Measurements from ENCODE around the gene PRKCE. TPM values are rescaled to one million over a fixed set of nuclear protein-coding genes. Genes with fewer than 3 reads are reported as not detected.

The PRKCE gene
- total RNA-seq, 1 donor from 2014 or later: 24.2 TPM

DNA sequence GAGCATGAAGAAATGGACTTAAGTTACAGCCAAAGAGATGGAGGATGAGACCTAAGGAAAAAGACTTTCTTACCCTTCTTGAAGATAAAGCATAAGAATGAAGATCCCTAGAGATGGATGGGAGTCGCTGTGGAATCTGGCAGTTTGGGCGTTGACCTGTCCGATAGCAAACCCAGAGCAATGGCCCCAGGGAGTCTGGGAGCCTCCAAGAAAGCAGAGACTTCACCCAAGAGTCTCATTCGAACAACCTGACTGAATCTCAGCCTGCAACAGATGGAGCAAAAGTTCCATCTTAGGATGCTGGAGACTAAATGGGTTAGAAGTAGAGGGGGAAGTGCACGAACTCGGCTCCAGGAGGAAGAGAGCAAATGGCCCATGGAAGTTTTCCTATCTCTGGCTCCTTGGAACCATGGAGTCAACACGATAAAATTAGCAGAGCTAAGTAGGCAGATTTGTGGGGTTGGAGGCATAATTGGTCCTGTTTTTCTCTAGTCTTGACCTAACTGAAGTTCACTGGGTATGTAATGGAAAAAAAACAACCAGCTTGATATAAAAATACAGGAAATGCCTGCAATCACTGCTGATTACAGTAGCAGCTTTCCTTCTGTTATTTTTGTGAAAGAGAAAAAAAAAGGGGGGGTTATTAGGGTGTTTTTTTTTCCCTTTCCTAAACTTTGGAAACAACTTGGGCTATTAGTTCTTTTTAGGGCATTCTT lies 467.3 kb downstream of the PRKCE start:
- DNase-seq (ENCODE audit: low spot score): no peak

DNA sequence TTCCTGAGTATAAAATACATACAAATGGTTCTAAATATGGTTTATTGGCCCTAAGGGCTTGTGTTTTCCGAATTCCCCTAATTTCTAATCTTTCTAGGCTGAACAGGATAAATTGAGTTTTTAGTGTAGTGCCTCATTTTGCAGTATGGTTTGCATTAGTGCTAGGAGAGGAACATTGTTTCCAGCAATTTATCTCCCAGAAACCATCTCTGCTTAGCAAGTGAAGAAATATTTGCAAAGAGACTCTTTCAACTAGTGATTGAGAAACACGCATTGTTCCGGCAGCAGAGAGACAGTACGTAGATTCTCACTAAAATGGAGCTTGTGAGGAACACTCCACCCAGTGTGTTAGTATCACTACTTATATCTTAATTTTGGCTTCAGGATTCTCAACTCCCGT lies 468.0 kb downstream of the PRKCE start:
- Mint-ChIP-seq H3K27me3 (ENCODE audit: unreplicated experiment) (no peaks in the 10 kb centered on the region), H3K9me3 (ENCODE audit: unreplicated experiment) (no peaks in the 10 kb centered on the region), H3K27ac (ENCODE audit: unreplicated experiment) (no peak overlapping the region), H3K36me3 (ENCODE audit: low read depth, unreplicated experiment) (no peaks in the 10 kb centered on the region), H3K4me1 (ENCODE audit: unreplicated experiment) (peaks cover 42% of the 10 kb centered on the region), H3K4me3 (ENCODE audit: unreplicated experiment) (no peak overlapping the region)
- TF ChIP-seq, protein P1, sequence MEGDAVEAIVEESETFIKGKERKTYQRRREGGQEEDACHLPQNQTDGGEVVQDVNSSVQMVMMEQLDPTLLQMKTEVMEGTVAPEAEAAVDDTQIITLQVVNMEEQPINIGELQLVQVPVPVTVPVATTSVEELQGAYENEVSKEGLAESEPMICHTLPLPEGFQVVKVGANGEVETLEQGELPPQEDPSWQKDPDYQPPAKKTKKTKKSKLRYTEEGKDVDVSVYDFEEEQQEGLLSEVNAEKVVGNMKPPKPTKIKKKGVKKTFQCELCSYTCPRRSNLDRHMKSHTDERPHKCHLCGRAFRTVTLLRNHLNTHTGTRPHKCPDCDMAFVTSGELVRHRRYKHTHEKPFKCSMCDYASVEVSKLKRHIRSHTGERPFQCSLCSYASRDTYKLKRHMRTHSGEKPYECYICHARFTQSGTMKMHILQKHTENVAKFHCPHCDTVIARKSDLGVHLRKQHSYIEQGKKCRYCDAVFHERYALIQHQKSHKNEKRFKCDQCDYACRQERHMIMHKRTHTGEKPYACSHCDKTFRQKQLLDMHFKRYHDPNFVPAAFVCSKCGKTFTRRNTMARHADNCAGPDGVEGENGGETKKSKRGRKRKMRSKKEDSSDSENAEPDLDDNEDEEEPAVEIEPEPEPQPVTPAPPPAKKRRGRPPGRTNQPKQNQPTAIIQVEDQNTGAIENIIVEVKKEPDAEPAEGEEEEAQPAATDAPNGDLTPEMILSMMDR (IDR thresholded peaks at IDR 0.05; ENCODE audit: unreplicated experiment): no peak
- no peak for DNase-seq (ENCODE audit: low spot score)

More for the DNA sequence above, 467.3 kb downstream of the PRKCE start:
- H3K27ac Mint-ChIP-seq (ENCODE audit: unreplicated experiment): no peak overlapping the region
- TF ChIP-seq, protein P1 (IDR thresholded peaks at IDR 0.05; ENCODE audit: unreplicated experiment): no peak
- H3K4me1 Mint-ChIP-seq (ENCODE audit: unreplicated experiment): peaks cover 41% of the 10 kb centered on the region
- H3K4me3 Mint-ChIP-seq (ENCODE audit: unreplicated experiment): no peak overlapping the region
- no peaks in the 10 kb centered on the region for H3K27me3 Mint-ChIP-seq (ENCODE audit: unreplicated experiment)
- H3K9me3 Mint-ChIP-seq (ENCODE audit: unreplicated experiment): no peaks in the 10 kb centered on the region
- H3K36me3 Mint-ChIP-seq (ENCODE audit: low read depth, unreplicated experiment): no peaks in the 10 kb centered on the region

DNA sequence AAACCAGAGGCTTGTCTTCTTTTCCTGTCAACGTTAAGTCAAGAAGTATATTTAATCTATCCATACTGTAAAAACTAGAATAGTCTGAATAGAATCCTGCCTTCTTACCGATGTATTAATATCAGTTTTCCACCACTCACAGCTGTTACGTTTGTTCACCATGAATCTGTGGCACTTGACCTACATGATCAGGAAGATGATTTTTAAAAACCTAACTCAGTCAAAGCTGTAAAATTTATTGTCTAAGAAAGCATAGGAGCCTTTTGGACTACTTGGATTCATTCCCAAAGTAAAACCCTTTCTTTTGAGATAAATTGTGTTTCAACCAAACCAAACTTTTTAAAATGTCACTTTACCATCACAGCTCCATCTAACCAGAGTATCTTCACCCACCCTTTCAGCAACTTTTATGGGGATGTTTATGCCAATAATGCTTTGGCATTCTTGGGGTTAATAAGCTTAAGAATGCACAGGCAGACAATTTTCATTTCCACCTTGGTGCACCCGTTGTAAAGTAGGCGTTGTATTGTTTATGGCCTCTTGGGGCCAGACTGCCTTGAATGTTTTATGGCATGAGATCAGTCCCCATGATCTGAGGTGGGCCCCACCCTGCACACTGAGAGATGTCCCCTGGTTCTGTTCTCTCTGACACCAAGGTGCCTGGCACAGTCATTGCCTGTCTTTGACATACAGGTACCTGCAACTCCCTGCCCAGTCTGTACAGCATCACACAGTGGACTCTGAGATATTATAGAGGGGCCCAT lies 469.5 kb downstream of the PRKCE start:
- H3K36me3 Mint-ChIP-seq (ENCODE audit: low read depth, unreplicated experiment): no peaks in the 10 kb centered on the region
- H3K27ac Mint-ChIP-seq (ENCODE audit: unreplicated experiment): no peak overlapping the region
- no peaks in the 10 kb centered on the region for H3K9me3 Mint-ChIP-seq (ENCODE audit: unreplicated experiment)
- H3K4me1 Mint-ChIP-seq (ENCODE audit: unreplicated experiment): peaks cover 45% of the 10 kb centered on the region
- H3K4me3 Mint-ChIP-seq (ENCODE audit: unreplicated experiment): no peak overlapping the region
- TF ChIP-seq, protein P1 (IDR thresholded peaks at IDR 0.05; ENCODE audit: unreplicated experiment): no peak
- no peaks in the 10 kb centered on the region for H3K27me3 Mint-ChIP-seq (ENCODE audit: unreplicated experiment)
- DNase-seq (ENCODE audit: low spot score): no peak

DNA sequence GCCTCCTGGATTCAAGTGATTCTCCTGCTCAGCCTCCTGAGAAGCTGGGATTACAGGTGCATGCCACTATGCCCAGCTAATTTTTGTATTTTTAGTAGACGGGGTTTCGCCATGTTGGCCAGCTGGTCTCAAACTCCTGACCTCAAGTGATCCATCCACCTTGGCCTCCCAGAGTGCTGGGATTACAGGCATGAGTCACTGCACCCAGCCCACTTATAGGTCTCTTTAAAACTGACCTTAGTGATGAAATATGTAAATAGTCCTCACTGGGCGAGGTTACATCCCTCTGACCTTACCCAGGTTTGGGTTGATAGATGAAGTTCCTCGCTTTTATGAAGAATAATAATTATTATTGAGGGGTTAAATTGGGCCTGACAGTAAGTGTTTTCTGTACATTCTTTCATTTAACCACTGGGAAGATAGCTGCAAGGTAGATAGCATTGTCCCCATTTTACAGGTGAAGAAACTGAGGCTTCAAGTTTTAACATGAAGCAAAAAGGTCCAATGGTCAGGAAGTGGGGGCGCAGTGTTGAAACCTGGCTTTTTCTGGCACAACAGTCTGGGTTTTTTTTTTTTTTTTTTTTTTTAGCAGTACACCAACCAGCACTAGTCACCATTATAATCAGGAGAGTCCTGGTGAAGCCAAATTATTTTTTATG lies 471.0 kb downstream of the PRKCE start:
- Mint-ChIP-seq H3K4me1 (ENCODE audit: unreplicated experiment) (peaks cover 42% of the 10 kb centered on the region), H3K4me3 (ENCODE audit: unreplicated experiment) (no peak overlapping the region), H3K9me3 (ENCODE audit: unreplicated experiment) (no peaks in the 10 kb centered on the region), H3K27me3 (ENCODE audit: unreplicated experiment) (no peaks in the 10 kb centered on the region), H3K27ac (ENCODE audit: unreplicated experiment) (no peak overlapping the region), H3K36me3 (ENCODE audit: low read depth, unreplicated experiment) (no peaks in the 10 kb centered on the region)
- TF ChIP-seq, protein P1 (IDR thresholded peaks at IDR 0.05; ENCODE audit: unreplicated experiment): no peak
- no peak for DNase-seq (ENCODE audit: low spot score)

All from endothelial cell (in vitro differentiated cells).